Stimulated activated CD4-positive, alpha-beta T cell treated with anti-CD3 and anti-CD28 coated beads, Interleukin-4, amount 100 ng/mL, for 1 hour (primary cell): ENCODE results near the gene STAT5B.
"Not testable (repeated sequence)": the region's sequence is repeated elsewhere in the genome, so short reads cannot be mapped to it uniquely, and the experiment has no call there.

ENCODE experiments used
- DNase-seq: peaks from one replicate; pipeline ENCODE4 v3.0.0-alpha.2; 2020

Gene STAT5B

GRCh38 chr17:42266918-42267766, 9.0 kb downstream of the STAT5B start:
- no peak for DNase-seq

GRCh38 chr17:42266462-42266861, 9.7 kb downstream of the STAT5B start:
- no peak for DNase-seq

GRCh38 chr17:42264366-42264765, 11.8 kb downstream of the STAT5B start:
- not testable (repeated sequence) for DNase-seq

DNA sequence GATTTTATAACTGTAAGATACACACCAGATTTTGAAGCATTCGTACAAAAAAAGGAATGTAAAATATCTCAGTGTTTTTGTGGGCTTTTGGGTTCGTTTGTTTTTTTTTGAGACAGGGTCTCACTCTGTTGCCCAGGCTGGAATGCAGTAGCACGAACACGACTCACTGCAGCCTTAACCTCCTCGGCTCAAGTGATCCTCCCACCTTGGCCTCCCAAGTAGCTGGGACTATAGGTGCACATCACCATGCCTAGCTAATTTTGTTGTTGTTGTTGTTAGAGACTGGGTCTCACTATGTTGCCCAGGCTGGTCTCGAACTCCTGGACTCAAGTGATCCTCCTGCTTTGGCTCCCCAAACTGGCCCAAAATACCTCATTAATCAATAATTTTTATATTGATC, 15.9 kb downstream of the STAT5B start:
- DNase-seq = no peak

- DNase-seq = no peak
Measured at GRCh38 chr17:42255445-42255844, 20.7 kb downstream of the STAT5B start.

- no peak for DNase-seq
Measured at GRCh38 chr17:42253578-42253977, 22.6 kb downstream of the STAT5B start.

DNA sequence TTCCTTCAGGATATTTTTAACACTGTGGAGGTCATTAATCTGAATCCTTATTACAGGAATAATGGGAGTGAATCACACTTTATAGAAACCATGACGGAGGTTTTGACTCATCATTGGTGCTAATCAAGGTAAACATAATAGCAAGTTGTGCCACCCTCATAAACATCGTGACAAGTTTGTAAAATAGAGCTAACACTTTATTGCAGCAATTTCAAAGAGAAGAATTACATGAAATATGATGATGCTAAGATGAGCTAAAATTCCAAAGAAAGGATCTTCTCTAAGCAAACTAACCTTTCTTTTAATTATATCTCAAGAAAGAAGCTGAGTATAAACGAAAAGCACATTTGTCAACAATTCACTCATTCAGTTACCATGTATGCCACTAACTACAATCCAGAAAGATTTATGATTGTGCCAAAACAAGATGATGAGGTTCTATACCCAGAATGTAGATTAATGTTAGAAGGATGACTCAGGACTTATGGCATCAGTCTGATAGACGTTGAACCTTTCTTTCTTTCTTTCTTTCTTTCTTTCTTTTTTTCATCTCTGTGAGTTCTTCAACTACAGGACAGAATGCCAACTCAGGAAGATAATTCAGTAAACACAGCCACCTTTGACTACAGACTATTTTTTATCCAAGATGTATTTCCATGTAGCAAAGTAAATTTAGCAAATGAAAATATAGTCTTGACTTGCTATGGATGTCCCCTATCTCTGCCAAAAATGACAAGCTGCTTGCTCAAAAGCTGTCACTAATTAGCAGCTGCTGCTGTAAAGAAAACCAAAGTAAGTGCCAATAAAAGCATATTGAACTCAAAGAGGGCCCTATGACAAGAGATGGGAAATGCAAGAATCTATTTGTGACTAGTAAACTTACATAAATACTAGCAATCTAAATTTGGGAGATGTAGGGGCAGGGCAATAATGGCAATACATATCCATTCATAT, 23.3 kb downstream of the STAT5B start:
- no peak for DNase-seq

DNA sequence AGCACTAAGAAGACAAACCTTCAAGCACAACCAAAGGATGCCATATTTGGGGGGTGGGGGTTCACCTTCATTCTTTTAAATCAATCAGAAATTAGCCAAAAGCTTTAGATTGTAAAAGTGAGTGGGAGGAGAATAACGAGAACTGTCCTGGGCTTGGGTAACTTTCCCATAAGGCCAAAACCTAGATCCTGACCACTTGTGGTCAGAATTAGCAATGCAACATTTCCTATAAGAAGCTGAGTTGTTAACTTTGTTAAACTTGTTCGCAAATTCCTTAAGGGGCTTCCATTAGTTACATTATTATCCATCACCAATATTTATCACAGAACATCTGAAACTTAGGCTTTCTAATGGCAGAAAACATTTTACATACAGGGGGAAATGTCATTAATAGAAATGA, 25.1 kb downstream of the STAT5B start:
- DNase-seq = no peak

DNA sequence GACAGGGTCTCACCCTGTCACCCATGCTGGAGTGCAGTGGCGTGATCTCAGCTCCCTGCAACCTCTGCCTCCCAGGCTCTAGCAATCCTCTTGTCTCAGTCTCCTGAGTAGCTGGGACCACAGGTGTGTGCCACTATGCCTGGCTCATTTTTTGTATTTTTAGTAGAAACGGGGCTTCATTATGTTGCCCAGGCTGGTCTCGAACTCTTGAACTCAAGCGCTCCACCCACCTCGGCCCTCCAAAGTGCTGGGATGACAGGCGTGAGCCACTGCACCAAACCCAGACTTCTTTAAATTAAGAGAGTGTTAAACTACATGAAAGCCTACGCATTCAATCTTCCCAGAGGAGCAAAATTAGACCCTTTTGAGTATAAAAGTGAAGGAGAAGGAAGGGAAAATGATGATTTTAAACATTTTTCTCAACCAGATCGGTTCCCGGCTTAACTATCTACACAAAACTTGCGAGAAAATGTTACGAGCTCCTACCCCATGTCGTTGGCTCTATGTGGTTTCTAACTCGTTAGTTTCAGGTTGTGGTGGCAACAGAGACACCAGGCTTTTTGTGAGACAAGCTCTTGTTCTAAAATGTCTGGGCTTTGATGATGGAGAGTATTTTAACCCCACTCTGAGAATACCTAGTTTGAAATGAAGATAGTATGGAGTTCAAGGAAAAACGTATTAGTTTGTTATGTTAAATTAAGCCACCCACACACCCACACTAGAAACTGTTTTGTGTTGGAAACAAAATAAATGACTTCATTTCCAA, 26.3 kb downstream of the STAT5B start:
- peak; percentile 24 for DNase-seq

- DNase-seq = peak; percentile 57
Measured at GRCh38 chr17:42248351-42249179, 27.6 kb downstream of the STAT5B start.

DNA sequence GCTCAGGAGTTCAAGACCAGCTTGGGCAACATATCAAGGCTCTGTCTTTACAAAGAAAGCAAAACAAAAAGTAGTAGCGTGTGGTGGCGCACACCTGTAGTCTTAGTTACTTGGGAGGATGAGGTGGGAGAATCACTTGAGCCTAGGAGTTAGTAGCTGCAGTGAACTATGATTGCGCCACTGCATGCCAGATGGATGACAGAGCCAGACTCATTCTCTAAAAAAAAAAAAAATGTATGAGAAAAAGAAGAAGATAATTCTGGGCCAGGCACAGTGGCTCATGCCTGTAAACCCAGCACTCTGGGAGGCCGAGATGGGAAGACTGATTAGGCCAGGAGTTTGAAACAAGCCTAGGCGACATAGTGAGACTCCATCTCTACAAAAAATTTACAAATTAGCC, 28.5 kb downstream of the STAT5B start:
- no peak for DNase-seq

- no peak for DNase-seq
Measured at GRCh38 chr17:42246515-42246914, 29.7 kb downstream of the STAT5B start.

GRCh38 chr17:42245183-42245582, 31.0 kb downstream of the STAT5B start:
- not testable (repeated sequence) for DNase-seq

DNA sequence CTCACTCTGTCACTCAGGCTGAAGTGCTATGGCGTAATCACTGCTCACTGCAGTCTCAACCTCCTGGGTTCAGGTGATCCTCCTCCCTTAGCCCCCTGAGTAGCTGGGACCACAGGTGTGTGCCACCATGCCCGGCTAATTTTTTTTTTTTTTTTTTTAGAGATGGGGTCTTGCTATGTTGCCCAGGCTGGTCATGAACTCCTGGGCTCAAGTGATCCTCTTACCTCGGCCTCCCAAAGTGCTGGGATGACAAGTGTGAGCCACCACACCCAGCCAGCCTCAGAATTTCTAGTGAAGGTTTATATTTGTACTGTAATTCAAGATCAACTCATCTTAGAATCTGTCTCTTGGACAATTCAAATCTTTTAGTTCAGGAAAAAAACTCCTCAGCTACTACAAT, 32.1 kb downstream of the STAT5B start:
- not testable (repeated sequence) for DNase-seq

DNA sequence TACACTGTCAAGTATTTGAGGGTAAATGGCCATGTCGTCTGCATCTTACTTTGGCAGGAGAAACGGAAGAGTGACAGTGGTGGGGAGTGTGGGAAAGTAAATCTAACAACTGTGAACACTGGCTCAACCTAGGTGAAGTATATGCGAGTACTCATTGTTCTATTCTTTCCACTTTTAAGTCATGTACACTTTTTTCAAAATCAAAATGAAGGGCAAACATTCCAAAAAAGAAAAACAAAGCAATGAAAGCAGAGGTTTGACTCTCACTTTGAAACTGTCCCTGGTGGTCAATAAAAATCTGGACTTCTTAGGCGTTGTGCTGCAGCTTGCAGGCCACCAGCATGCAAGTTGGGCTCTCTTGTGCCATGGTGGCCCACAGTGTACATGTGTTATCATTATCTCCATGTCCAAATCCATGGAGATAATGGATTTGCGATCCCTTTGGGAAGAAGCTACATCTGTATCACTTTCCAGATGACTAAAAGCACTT, 32.7 kb downstream of the STAT5B start:
- DNase-seq = no peak

GRCh38 chr17:42241871-42242270, 34.3 kb downstream of the STAT5B start:
- no peak for DNase-seq

DNA sequence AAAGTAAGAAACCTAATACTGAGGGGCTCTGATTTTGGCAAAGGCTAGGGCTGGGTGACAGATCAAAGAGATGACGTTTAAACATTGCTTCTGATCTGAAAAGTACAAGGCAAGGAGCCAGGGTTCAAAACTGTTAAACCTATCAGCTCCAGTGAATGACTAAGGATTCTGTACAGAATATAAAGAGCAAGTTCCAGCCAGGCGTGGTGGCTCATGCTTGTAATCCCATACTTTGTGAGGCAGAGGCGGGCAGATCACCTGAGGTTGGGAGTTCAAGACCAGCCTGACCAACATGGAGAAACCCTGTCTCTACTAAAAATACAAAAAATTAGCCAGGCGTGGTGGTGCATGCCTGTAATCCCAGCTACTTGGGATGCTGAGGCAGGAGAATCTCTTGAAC, 35.3 kb downstream of the STAT5B start:
- not testable (repeated sequence) for DNase-seq

DNA sequence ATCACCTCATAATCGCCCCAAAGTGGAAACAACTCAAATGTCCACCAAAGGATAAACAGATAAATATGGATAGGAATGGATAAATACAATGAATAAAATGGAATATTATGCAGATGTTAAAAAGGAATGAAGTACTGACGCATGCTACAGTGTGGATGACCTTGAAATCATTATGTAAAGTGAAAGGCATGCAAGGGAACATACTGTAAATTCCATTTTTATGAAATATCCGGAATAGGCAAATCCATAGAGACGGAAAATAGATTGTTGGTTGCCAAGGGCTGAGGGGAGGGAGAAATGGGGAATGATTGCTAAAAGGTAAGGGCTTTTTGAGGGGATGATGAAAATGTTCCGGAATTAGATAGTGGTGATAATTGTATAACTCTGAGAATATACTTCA, 36.0 kb downstream of the STAT5B start:
- DNase-seq = no peak

- not testable (repeated sequence) for DNase-seq
Measured at GRCh38 chr17:42239576-42239975, 36.6 kb downstream of the STAT5B start.

GRCh38 chr17:42236760-42237159, 39.4 kb downstream of the STAT5B start:
- no peak for DNase-seq

DNA sequence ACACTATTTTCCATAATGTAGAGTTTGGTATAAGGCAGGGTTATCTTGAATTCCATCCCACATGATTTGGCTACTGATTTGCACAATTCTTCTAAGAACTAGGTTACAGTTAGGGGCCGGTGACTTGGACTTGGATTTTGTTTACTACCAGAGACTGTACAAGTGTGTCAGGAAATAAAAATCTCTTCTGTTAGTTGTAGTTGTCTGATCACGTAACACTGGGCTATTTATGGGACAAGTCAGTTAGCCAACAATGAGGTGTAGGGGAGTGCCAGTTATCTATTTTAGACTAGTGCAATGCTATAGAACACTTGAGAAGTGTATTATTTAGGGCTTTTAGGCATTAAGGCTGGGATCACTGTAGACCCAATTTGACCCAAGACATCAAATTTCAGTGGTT, 42.2 kb downstream of the STAT5B start:
- no peak for DNase-seq

- DNase-seq = no peak
Measured at GRCh38 chr17:42233156-42233555, 43.0 kb downstream of the STAT5B start.
